HL-60 (cell line): Measurements from ENCODE around the gene TMPRSS13.

Experiments used
- GABPA ChIP-seq: IDR thresholded peaks from 2 replicates; pipeline ENCODE4 v1.6.1; 2012; ENCODE audit warnings: low read depth
- TF ChIP-seq, protein P1 (sequence below): IDR thresholded peaks from one replicate; pipeline ENCODE4 v1.5.1; 2011; ENCODE audit warnings: low read length, control low read depth, inconsistent platforms; ENCODE audit not compliant: insufficient read depth

DNA sequence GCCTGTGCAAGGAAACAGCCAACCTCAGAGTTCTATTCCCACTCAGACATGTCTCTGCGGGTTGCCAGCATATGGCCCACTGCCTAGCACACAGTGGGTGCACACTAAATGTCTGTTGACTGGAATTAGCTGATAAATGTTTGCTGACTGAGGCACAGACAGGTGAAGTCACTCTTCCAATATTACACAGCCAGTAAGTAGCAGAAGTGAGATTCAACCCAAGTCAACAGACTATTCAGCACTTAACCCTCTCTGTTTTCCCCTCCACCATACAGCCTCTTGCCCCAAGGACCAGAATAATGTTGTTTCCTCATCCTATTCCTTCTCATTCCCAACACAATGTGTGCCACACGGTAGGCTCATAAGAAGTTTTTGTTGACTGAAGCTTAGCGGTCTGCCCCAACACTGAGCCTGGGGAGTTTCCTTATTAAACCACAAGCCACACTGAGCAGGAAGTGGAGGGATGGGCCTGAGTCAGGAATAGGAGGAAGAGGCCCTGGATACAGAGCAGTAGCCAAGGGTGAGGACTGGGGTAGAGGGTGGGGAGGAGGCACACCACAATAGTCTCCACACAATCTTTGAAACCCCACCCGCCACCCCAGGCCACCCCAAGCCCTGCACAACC is 41.3 kb upstream of the TMPRSS13 start:
- TF ChIP-seq, protein P1, sequence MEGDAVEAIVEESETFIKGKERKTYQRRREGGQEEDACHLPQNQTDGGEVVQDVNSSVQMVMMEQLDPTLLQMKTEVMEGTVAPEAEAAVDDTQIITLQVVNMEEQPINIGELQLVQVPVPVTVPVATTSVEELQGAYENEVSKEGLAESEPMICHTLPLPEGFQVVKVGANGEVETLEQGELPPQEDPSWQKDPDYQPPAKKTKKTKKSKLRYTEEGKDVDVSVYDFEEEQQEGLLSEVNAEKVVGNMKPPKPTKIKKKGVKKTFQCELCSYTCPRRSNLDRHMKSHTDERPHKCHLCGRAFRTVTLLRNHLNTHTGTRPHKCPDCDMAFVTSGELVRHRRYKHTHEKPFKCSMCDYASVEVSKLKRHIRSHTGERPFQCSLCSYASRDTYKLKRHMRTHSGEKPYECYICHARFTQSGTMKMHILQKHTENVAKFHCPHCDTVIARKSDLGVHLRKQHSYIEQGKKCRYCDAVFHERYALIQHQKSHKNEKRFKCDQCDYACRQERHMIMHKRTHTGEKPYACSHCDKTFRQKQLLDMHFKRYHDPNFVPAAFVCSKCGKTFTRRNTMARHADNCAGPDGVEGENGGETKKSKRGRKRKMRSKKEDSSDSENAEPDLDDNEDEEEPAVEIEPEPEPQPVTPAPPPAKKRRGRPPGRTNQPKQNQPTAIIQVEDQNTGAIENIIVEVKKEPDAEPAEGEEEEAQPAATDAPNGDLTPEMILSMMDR: no peak
- no peak for TF ChIP-seq GABPA
